ENCODE data around the gene FAAP20.

- TF ChIP-seq CTCF (IDR thresholded peaks at IDR 0.05 in 2 of 3, conservative IDR thresholded peaks at IDR 0.05 in 1 of 3; ENCODE audit: borderline replicate concordance in 1 of 3, insufficient read depth in 1 of 3, low read depth in 2 of 3, low read length in 2 of 3) (no peak), CEBPB (IDR thresholded peaks at IDR 0.05; ENCODE audit: low read depth) (no peak), RAD21 (IDR thresholded peaks at IDR 0.05; ENCODE audit: low read depth) (no peak), JUND (IDR thresholded peaks at IDR 0.05) (no peak), SIN3A (IDR thresholded peaks at IDR 0.05; ENCODE audit: low read depth) (no peak), ZBTB33 (IDR thresholded peaks at IDR 0.05; ENCODE audit: extremely low read depth, insufficient replicate concordance, low read length) (no peak)
These were observed 40.9 kb upstream of the FAAP20 start for GRCh38 chr1:2235300-2235998.
